ENCODE data around the gene ITPA.

GRCh38 chr20:3161316-3162079, 47.8 kb upstream of the ITPA start:
- TF ChIP-seq CTCF (IDR thresholded peaks at IDR 0.05; ENCODE audit: control extremely low read depth in 1 of 3, insufficient read depth in 1 of 3, low read depth in 1 of 3, low read length in 3 of 3) (no peak), SUZ12 (IDR thresholded peaks at IDR 0.05; ENCODE audit: low read length) (no peak), RAD21 (IDR thresholded peaks at IDR 0.05 in 1 of 2, conservative IDR thresholded peaks at IDR 0.05 in 1 of 2; ENCODE audit: low read depth in 2 of 2, low read length in 2 of 2) (no peak), SIN3A (conservative IDR thresholded peaks at IDR 0.05 in 1 of 2, IDR thresholded peaks at IDR 0.05 in 1 of 2; ENCODE audit: low read depth in 1 of 2, low read length in 2 of 2) (no peak), JUND (IDR thresholded peaks at IDR 0.05; ENCODE audit: low read length) (no peak)
